GM23338 (cell line): ENCODE results near the gene PROCR. TPM values are rescaled to one million over a fixed set of nuclear protein-coding genes. Genes with fewer than 3 reads are reported as not detected.

Experiments used
- ATAC-seq: fragments of 200-7000 bp; cut with Tn5 transposase; 3 replicates; pipeline ENCODE4 v1.9.1; 2020
- DNase-seq: peaks from one replicate; pipeline ENCODE4 v3.0.0-alpha.2; 2015; ENCODE audit warnings: low spot score
- H2AFZ ChIP-seq: fragments of 200-600 bp; sonication (generic); 2 replicates; pipeline ENCODE4 v1.8.0; 2016; ENCODE audit warnings: antibody characterized with exemption, mild to moderate bottlenecking, moderate library complexity
- H3F3A ChIP-seq: fragments of 200-600 bp; sonication (generic); replicated peaks from 2 replicates; pipeline ENCODE4 v1.8.0; 2017; ENCODE audit warnings: antibody characterized with exemption, mixed run types, low read depth
- H3K27ac ChIP-seq: fragments of 200-600 bp; sonication (generic); 2 replicates; pipeline ENCODE4 v1.6.1; 2016; ENCODE audit warnings: low read depth
- H3K27me3 ChIP-seq: fragments of 200-600 bp; sonication (generic); 2 replicates; pipeline ENCODE4 v1.8.0; 2016; ENCODE audit warnings: mild to moderate bottlenecking, mixed run types, moderate library complexity; ENCODE audit not compliant: insufficient read depth
- H3K36me3 ChIP-seq: fragments of 200-600 bp; sonication (generic); 2 replicates; pipeline ENCODE4 v1.8.0; 2016; ENCODE audit warnings: mild to moderate bottlenecking; ENCODE audit not compliant: insufficient read depth
- H3K4me1 ChIP-seq: fragments of 200-600 bp; sonication (generic); 2 replicates; pipeline ENCODE4 v1.8.0; 2016; ENCODE audit warnings: mild to moderate bottlenecking, moderate library complexity; ENCODE audit not compliant: insufficient read depth
- H3K4me2 ChIP-seq: fragments of 200-600 bp; sonication (generic); 2 replicates; pipeline ENCODE4 v1.7.1; 2017; ENCODE audit warnings: mixed run types
- H3K4me3 ChIP-seq: fragments of 200-600 bp; sonication (generic); 2 replicates; pipeline ENCODE4 v1.6.1; 2016; ENCODE audit warnings: mixed run types
- H3K79me2 ChIP-seq: fragments of 200-600 bp; sonication (generic); replicated peaks from 2 replicates; pipeline ENCODE4 v1.8.0; 2017; ENCODE audit warnings: mild to moderate bottlenecking; ENCODE audit not compliant: insufficient read depth
- H3K9me2 ChIP-seq: fragments of 200-600 bp; sonication (generic); 2 replicates; pipeline ENCODE4 v1.8.0; 2017; ENCODE audit not compliant: insufficient read depth
- H4K20me1 ChIP-seq: fragments of 200-600 bp; sonication (generic); replicated peaks from 2 replicates; pipeline ENCODE4 v1.8.0; 2017; ENCODE audit warnings: mild to moderate bottlenecking; ENCODE audit not compliant: insufficient read depth
- H3K27ac Mint-ChIP-seq: 2 replicates; pipeline ENCODE4 v1.8.0; 2020; ENCODE audit warnings: inconsistent platforms, mild to moderate bottlenecking, moderate library complexity, mixed read lengths
- H3K27me3 Mint-ChIP-seq: 3 replicates; pipeline ENCODE4 v1.8.0; 2022; ENCODE audit warnings: low read depth, mild to moderate bottlenecking, moderate library complexity, mixed read lengths, inconsistent platforms; ENCODE audit not compliant: insufficient read depth, poor library complexity
- H3K36me3 Mint-ChIP-seq: 3 replicates; pipeline ENCODE4 v1.8.0; 2021; ENCODE audit warnings: low read depth, mild to moderate bottlenecking, inconsistent platforms, moderate library complexity, mixed read lengths
- H3K4me1 Mint-ChIP-seq: 3 replicates; pipeline ENCODE4 v1.8.0; 2020; ENCODE audit warnings: mild to moderate bottlenecking, inconsistent platforms, mixed read lengths
- H3K4me3 Mint-ChIP-seq: 3 replicates; pipeline ENCODE4 v1.8.0; 2021; ENCODE audit warnings: moderate library complexity, mild to moderate bottlenecking, inconsistent platforms, mixed read lengths
- H3K9me3 Mint-ChIP-seq: 3 replicates; pipeline ENCODE4 v1.8.0; 2020; ENCODE audit warnings: moderate library complexity, mild to moderate bottlenecking, inconsistent platforms, mixed read lengths
- CREB1 ChIP-seq: fragments of 250-450 bp; sonication (Bioruptor Pico); IDR thresholded peaks from 2 replicates; pipeline ENCODE4 v1.5.0; 2020; ENCODE audit warnings: low read depth, mild to moderate bottlenecking, moderate library complexity
- EZH2 ChIP-seq: fragments of 200-600 bp; sonication (generic); IDR thresholded peaks from one replicate; pipeline ENCODE4 v1.8.0; 2017; ENCODE audit warnings: antibody characterized with exemption, mild to moderate bottlenecking, low read depth; ENCODE audit not compliant: unreplicated experiment
- EZH2phosphoT487 ChIP-seq: fragments of 200-600 bp; sonication (generic); IDR thresholded peaks from one replicate; pipeline ENCODE4 v1.8.1; 2018; ENCODE audit warnings: antibody characterized with exemption; ENCODE audit not compliant: unreplicated experiment
- JUNB ChIP-seq: IDR thresholded peaks from one replicate; pipeline ENCODE4 v1.6.1; 2016; ENCODE audit warnings: antibody characterized with exemption; ENCODE audit not compliant: unreplicated experiment
- NANOG ChIP-seq: IDR thresholded peaks from 2 replicates; pipeline ENCODE4 v1.6.1; 2016; ENCODE audit warnings: antibody characterized with exemption, borderline replicate concordance
- POLR2AphosphoS5 ChIP-seq: IDR thresholded peaks from 2 replicates; pipeline ENCODE4 v1.6.1; 2016; ENCODE audit warnings: antibody characterized with exemption, low read depth
- REST ChIP-seq: IDR thresholded peaks from one replicate; pipeline ENCODE4 v1.6.1; 2018; ENCODE audit warnings: antibody characterized with exemption; ENCODE audit not compliant: unreplicated experiment
- STAT1 ChIP-seq: IDR thresholded peaks from one replicate; pipeline ENCODE4 v1.6.1; 2016; ENCODE audit warnings: antibody characterized with exemption; ENCODE audit not compliant: unreplicated experiment
- ZNF114 ChIP-seq: fragments of 250-450 bp; sonication (Bioruptor Pico); IDR thresholded peaks from 2 replicates; pipeline ENCODE4 v1.5.0; 2020; ENCODE audit warnings: mild to moderate bottlenecking, moderate library complexity
- ZNF331 ChIP-seq: fragments of 250-450 bp; sonication (Bioruptor Pico); IDR thresholded peaks from 2 replicates; pipeline ENCODE4 v1.5.0; 2020; ENCODE audit warnings: low read depth, mild to moderate bottlenecking, moderate library complexity
- polyA plus RNA-seq: library from polyadenylated mRNA; unstranded; fragments of >200 nt; fragmentation: Nextera tagmentation; extraction: Ambion mirVana; gene quantifications from 2 replicates; pipeline ENCODE4 v1.2.1, GENCODE V29; 2016
- total RNA-seq: library from RNA; depleted of rRNA; stranded (reverse); fragments of >200 nt; shearing (Covaris generic); gene quantifications from 2 replicates; pipeline ENCODE4 v1.2.3, GENCODE V29; 2014
- TF ChIP-seq, protein P1 (sequence below), 2 experiments: fragments of 200-600 bp in 1 of 2; sonication (generic) in 1 of 2; conservative IDR thresholded peaks; 2 replicates each; pipeline versions ENCODE4 v1.5.1 to v1.6.1; 2016 to 2017; ENCODE audit warnings: antibody characterized with exemption in 2 of 2, low read depth in 2 of 2, mild to moderate bottlenecking in 2 of 2, moderate library complexity in 1 of 2
- TF ChIP-seq, protein P2 (sequence below): fragments of 250-450 bp; sonication (Bioruptor Pico); IDR thresholded peaks from 2 replicates; pipeline ENCODE4 v1.5.0; 2020; ENCODE audit warnings: mild to moderate bottlenecking, moderate library complexity
- TF ChIP-seq, protein P3 (sequence below): IDR thresholded peaks from 2 replicates; pipeline ENCODE4 v1.6.1; 2016; ENCODE audit warnings: antibody characterized with exemption

Gene PROCR
- total and polyA plus RNA-seq, 2 experiments from 2014 or later, result 32.9 to 36.1 TPM

DNA sequence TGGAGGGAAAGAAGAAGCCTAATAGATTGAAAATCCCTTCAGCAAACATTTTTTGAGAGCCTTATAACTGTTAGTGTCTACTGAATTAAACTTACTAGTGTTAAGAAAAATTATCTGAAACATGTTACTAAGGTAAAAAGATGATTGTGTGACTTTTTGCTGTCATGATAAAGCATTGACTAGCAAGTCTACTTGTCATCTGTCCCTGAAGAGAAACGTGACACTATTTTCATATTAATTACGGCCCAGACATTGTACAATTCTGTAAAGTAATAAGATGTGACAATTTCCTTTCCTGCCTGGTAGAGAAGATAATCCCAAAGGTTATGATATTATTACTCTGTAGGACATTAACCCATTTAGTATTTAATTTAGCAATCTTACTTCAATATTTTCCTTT, 15.9 kb upstream of the PROCR start:
- Histone ChIP-seq H3K4me3 (no peak overlapping the region), H3K27ac (no peak overlapping the region), H3K4me2 (no peak overlapping the region), H3K36me3 (no peaks in the 10 kb centered on the region), H3K4me1 (no peaks in the 10 kb centered on the region), H2AFZ (no peak overlapping the region), H3K9me2 (no peaks in the 10 kb centered on the region), H3K79me2 (no peaks in the 10 kb centered on the region), H3K27me3 (no peaks in the 10 kb centered on the region), H3F3A (no peaks in the 10 kb centered on the region), H4K20me1 (no peaks in the 10 kb centered on the region)
- H3K36me3 Mint-ChIP-seq, result no peaks in the 10 kb centered on the region; the same call in 2 of the 3 replicates
- DNase-seq (no peak), ATAC-seq (no peak)
- no peak for TF ChIP-seq CREB1 (CRISPR knock-in tag)
- no peak for TF ChIP-seq ZNF114
- no peak for TF ChIP-seq EZH2
- TF ChIP-seq, protein P1, sequence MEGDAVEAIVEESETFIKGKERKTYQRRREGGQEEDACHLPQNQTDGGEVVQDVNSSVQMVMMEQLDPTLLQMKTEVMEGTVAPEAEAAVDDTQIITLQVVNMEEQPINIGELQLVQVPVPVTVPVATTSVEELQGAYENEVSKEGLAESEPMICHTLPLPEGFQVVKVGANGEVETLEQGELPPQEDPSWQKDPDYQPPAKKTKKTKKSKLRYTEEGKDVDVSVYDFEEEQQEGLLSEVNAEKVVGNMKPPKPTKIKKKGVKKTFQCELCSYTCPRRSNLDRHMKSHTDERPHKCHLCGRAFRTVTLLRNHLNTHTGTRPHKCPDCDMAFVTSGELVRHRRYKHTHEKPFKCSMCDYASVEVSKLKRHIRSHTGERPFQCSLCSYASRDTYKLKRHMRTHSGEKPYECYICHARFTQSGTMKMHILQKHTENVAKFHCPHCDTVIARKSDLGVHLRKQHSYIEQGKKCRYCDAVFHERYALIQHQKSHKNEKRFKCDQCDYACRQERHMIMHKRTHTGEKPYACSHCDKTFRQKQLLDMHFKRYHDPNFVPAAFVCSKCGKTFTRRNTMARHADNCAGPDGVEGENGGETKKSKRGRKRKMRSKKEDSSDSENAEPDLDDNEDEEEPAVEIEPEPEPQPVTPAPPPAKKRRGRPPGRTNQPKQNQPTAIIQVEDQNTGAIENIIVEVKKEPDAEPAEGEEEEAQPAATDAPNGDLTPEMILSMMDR (conservative IDR thresholded peaks at IDR 0.05; ENCODE audit: low read depth in 2 of 2), result no peak
- TF ChIP-seq JUNB, result no peak
- TF ChIP-seq, protein P2, sequence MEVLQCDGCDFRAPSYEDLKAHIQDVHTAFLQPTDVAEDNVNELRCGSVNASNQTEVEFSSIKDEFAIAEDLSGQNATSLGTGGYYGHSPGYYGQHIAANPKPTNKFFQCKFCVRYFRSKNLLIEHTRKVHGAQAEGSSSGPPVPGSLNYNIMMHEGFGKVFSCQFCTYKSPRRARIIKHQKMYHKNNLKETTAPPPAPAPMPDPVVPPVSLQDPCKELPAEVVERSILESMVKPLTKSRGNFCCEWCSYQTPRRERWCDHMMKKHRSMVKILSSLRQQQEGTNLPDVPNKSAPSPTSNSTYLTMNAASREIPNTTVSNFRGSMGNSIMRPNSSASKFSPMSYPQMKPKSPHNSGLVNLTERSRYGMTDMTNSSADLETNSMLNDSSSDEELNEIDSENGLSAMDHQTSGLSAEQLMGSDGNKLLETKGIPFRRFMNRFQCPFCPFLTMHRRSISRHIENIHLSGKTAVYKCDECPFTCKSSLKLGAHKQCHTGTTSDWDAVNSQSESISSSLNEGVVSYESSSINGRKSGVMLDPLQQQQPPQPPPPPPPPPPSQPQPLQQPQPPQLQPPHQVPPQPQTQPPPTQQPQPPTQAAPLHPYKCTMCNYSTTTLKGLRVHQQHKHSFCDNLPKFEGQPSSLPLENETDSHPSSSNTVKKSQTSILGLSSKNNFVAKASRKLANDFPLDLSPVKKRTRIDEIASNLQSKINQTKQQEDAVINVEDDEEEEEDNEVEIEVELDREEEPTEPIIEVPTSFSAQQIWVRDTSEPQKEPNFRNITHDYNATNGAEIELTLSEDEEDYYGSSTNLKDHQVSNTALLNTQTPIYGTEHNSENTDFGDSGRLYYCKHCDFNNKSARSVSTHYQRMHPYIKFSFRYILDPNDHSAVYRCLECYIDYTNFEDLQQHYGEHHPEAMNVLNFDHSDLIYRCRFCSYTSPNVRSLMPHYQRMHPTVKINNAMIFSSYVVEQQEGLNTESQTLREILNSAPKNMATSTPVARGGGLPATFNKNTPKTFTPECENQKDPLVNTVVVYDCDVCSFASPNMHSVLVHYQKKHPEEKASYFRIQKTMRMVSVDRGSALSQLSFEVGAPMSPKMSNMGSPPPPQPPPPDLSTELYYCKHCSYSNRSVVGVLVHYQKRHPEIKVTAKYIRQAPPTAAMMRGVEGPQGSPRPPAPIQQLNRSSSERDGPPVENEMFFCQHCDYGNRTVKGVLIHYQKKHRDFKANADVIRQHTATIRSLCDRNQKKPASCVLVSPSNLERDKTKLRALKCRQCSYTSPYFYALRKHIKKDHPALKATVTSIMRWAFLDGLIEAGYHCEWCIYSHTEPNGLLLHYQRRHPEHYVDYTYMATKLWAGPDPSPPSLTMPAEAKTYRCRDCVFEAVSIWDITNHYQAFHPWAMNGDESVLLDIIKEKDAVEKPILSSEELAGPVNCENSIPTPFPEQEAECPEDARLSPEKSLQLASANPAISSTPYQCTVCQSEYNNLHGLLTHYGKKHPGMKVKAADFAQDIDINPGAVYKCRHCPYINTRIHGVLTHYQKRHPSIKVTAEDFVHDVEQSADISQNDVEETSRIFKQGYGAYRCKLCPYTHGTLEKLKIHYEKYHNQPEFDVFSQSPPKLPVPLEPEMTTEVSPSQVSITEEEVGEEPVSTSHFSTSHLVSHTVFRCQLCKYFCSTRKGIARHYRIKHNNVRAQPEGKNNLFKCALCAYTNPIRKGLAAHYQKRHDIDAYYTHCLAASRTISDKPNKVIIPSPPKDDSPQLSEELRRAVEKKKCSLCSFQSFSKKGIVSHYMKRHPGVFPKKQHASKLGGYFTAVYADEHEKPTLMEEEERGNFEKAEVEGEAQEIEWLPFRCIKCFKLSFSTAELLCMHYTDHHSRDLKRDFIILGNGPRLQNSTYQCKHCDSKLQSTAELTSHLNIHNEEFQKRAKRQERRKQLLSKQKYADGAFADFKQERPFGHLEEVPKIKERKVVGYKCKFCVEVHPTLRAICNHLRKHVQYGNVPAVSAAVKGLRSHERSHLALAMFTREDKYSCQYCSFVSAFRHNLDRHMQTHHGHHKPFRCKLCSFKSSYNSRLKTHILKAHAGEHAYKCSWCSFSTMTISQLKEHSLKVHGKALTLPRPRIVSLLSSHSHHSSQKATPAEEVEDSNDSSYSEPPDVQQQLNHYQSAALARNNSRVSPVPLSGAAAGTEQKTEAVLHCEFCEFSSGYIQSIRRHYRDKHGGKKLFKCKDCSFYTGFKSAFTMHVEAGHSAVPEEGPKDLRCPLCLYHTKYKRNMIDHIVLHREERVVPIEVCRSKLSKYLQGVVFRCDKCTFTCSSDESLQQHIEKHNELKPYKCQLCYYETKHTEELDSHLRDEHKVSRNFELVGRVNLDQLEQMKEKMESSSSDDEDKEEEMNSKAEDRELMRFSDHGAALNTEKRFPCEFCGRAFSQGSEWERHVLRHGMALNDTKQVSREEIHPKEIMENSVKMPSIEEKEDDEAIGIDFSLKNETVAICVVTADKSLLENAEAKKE (CRISPR knock-in tag), result no peak
- no peak for TF ChIP-seq REST
- TF ChIP-seq EZH2phosphoT487, result no peak
- no peak for TF ChIP-seq POLR2AphosphoS5
- TF ChIP-seq, protein P3, sequence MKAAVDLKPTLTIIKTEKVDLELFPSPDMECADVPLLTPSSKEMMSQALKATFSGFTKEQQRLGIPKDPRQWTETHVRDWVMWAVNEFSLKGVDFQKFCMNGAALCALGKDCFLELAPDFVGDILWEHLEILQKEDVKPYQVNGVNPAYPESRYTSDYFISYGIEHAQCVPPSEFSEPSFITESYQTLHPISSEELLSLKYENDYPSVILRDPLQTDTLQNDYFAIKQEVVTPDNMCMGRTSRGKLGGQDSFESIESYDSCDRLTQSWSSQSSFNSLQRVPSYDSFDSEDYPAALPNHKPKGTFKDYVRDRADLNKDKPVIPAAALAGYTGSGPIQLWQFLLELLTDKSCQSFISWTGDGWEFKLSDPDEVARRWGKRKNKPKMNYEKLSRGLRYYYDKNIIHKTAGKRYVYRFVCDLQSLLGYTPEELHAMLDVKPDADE, result no peak
- TF ChIP-seq STAT1, result no peak
- no peak for TF ChIP-seq NANOG
- no peak for TF ChIP-seq ZNF331 (CRISPR knock-in tag)
- no peak overlapping the region for H3K4me3 Mint-ChIP-seq
- H3K4me1 Mint-ChIP-seq, result no peaks in the 10 kb centered on the region
- H3K9me3 Mint-ChIP-seq, result peaks cover 13% of the 10 kb centered on the region; the same call in 2 of the 3 replicates
- no peaks in the 10 kb centered on the region for H3K27me3 Mint-ChIP-seq
- H3K27ac Mint-ChIP-seq, result no peak overlapping the region
